Measurements from ENCODE around the gene SGSM2. TPM values are rescaled to one million over a fixed set of nuclear protein-coding genes. Genes with fewer than 3 reads are reported as not detected.

The SGSM2 gene
- total and polyA plus RNA-seq, 2 donors (not counting 1 experiment from before 2014, with no cell fraction given) = 139 to 181 TPM

- H3K4me3 ChIP-seq (ENCODE audit: control extremely low read depth in 1 of 5, extremely low read depth in 1 of 5, insufficient read depth in 1 of 5, low read depth in 2 of 5, low read length in 4 of 5) = no peak overlapping the region
- H4K20me1 ChIP-seq (ENCODE audit: control insufficient read depth, insufficient read depth, low read length, poor library complexity, severe bottlenecking) = no peaks in the 10 kb centered on the region
- ChIA-PET POLR2A (no interaction called here), CTCF (interaction anchor here (0.5 kb wide), 1 partner anchor 1759 kb away, joined by 3 read pairs; no protein-coding TSS in a partner anchor)
- H3K27ac ChIP-seq (ENCODE audit: low read length in 2 of 2) = no peak overlapping the region
- no peaks in the 10 kb centered on the region for H3K9me3 ChIP-seq (ENCODE audit: control extremely low read depth in 1 of 3, control insufficient read depth in 2 of 3, insufficient read depth in 1 of 3, low read length in 2 of 3)
- Mint-ChIP-seq H3K9me3 (ENCODE audit: insufficient read depth) (no peaks in the 10 kb centered on the region), H3K4me3 (no peak overlapping the region), H3K27ac (no peak overlapping the region), H3K4me1 (peaks cover 2% of the 10 kb centered on the region), H3K27me3 (no peaks in the 10 kb centered on the region)
- no peaks in the 10 kb centered on the region for H3K27me3 ChIP-seq (replicated peaks in 1 of 4; ENCODE audit: control extremely low read depth in 1 of 4, control insufficient read depth in 3 of 4, insufficient read depth in 4 of 4, low read length in 3 of 4)
- H3K9ac ChIP-seq (ENCODE audit: low read length) = no peak overlapping the region
- no peak overlapping the region for H3K4me2 ChIP-seq (replicated peaks; ENCODE audit: low read depth, low read length, poor library complexity, severe bottlenecking)
- intact Hi-C loops (cut with micrococcal nuclease) = no loop called here
- no peak overlapping the region for H2AFZ ChIP-seq (ENCODE audit: insufficient read depth, low read depth, low read length, poor library complexity, severe bottlenecking)
- TF ChIP-seq CTCF (IDR thresholded peaks at IDR 0.05) = no peak
- no peak for TF ChIP-seq EZH2 (IDR thresholded peaks at IDR 0.05; ENCODE audit: borderline replicate concordance, insufficient read depth, low read depth, low read length, poor library complexity, severe bottlenecking)
- H3K4me1 ChIP-seq (ENCODE audit: control insufficient read depth in 2 of 2, insufficient read depth in 2 of 2, low read length in 2 of 2) = peaks cover 0 to 1% of the 10 kb centered on the region in 2 donors
- ATAC-seq (ENCODE audit: low read depth) = no peak
- H3K79me2 ChIP-seq (ENCODE audit: control insufficient read depth, insufficient read depth, low read length) = no peaks in the 10 kb centered on the region
- peaks cover 0 to 15% of the 10 kb centered on the region in 2 experiments for H3K36me3 ChIP-seq (replicated peaks in 1 of 2; ENCODE audit: control extremely low read depth in 1 of 2, control insufficient read depth in 1 of 2, extremely low read depth in 1 of 2, insufficient read depth in 2 of 2, low read length in 1 of 2)
- WGBS (ENCODE audit: insufficient coverage) = 73% methylated on average over 4 of the region's 5 CpGs
- no peak for DNase-seq
Observed at GRCh38 chr17:2343421-2343820, 6.1 kb downstream of the SGSM2 start.

- no peak overlapping the region for H3K4me2 ChIP-seq (replicated peaks; ENCODE audit: low read depth, low read length, poor library complexity, severe bottlenecking)
- WGBS (ENCODE audit: insufficient coverage) = 96% methylated on average over 4 of the region's 10 CpGs
- Mint-ChIP-seq H3K27me3 (no peaks in the 10 kb centered on the region), H3K4me1 (no peaks in the 10 kb centered on the region), H3K4me3 (no peak overlapping the region), H3K27ac (no peak overlapping the region), H3K9me3 (ENCODE audit: insufficient read depth) (no peaks in the 10 kb centered on the region)
- H4K20me1 ChIP-seq (ENCODE audit: control insufficient read depth, insufficient read depth, low read length, poor library complexity, severe bottlenecking) = no peaks in the 10 kb centered on the region
- intact Hi-C loops (cut with micrococcal nuclease) = no loop called here
- H3K79me2 ChIP-seq (ENCODE audit: control insufficient read depth, insufficient read depth, low read length) = no peaks in the 10 kb centered on the region
- CTCF ChIA-PET = no interaction called here
- H3K27me3 ChIP-seq (replicated peaks in 1 of 4; ENCODE audit: control extremely low read depth in 1 of 4, control insufficient read depth in 3 of 4, insufficient read depth in 4 of 4, low read length in 3 of 4) = no peaks in the 10 kb centered on the region
- no peak overlapping the region for H3K9ac ChIP-seq (ENCODE audit: low read length)
- POLR2A ChIA-PET = no interaction called here
- no peaks in the 10 kb centered on the region for H3K4me1 ChIP-seq (ENCODE audit: control insufficient read depth in 2 of 2, insufficient read depth in 2 of 2, low read length in 2 of 2)
- no peak for DNase-seq
- ATAC-seq (ENCODE audit: low read depth) = no peak
- no peak for TF ChIP-seq EZH2 (IDR thresholded peaks at IDR 0.05; ENCODE audit: borderline replicate concordance, insufficient read depth, low read depth, low read length, poor library complexity, severe bottlenecking)
- no peak for TF ChIP-seq CTCF (IDR thresholded peaks at IDR 0.05)
- H3K4me3 ChIP-seq (ENCODE audit: control extremely low read depth in 1 of 5, extremely low read depth in 1 of 5, insufficient read depth in 1 of 5, low read depth in 2 of 5, low read length in 4 of 5) = no peak overlapping the region
- no peak overlapping the region for H2AFZ ChIP-seq (ENCODE audit: insufficient read depth, low read depth, low read length, poor library complexity, severe bottlenecking)
- H3K27ac ChIP-seq (ENCODE audit: low read length in 2 of 2) = no peak overlapping the region
- no peaks in the 10 kb centered on the region for H3K9me3 ChIP-seq (ENCODE audit: control extremely low read depth in 1 of 3, control insufficient read depth in 2 of 3, insufficient read depth in 1 of 3, low read length in 2 of 3)
- peaks cover 0 to 15% of the 10 kb centered on the region in 2 experiments for H3K36me3 ChIP-seq (replicated peaks in 1 of 2; ENCODE audit: control extremely low read depth in 1 of 2, control insufficient read depth in 1 of 2, extremely low read depth in 1 of 2, insufficient read depth in 2 of 2, low read length in 1 of 2)
Observed at GRCh38 chr17:2344528-2344927, 7.2 kb downstream of the SGSM2 start.
